Activated naive CD8-positive, alpha-beta T cell treated with anti-CD3 and anti-CD28 coated beads, Interleukin-2, amount 50 U/mL, for 16 hours (primary cell): Measurements from ENCODE around the gene FBXO42.
A peak's percentile ranks its signal among the peaks of the same experiment; 100 is the strongest.
"Not testable (repeated sequence)": the region's sequence is repeated elsewhere in the genome, so short reads cannot be mapped to it uniquely, and the experiment has no call there.

Experiments
- DNase-seq: peaks from one replicate; pipeline ENCODE4 v3.0.0-alpha.2; 2020; ENCODE audit warnings: low read depth, low spot score

The FBXO42 gene

DNA sequence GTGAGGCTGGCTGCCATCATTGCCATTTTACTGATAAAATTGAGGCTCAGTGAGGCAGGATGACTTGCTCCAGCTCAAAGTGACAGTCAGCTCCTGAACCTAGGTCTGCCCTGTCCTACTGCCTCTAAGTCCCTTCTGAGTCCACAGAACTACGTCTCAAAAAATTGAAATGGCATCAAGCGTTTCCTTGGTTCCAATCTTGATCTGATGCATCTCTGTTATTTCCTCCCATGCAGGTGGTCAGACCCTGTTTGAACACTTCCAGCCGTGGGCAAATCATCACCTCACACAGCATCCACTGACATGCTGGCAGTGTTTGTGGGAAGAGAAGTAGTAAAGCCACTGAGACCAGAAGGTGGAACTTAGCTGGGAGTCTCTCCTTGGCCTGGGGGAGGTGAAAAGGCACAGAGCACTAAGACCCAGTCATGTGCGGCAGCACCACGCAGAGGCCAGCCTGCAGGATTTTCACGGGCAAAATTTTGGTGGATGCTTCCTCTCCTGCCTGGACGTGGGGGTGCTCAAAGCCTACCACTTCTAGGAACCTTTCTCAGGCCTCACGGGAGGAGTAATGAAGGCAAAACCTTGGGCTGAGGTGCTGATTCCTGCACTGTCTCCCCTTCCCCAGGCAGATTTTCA lies 107.5 kb downstream of the FBXO42 start:
- DNase-seq, result no peak

DNA sequence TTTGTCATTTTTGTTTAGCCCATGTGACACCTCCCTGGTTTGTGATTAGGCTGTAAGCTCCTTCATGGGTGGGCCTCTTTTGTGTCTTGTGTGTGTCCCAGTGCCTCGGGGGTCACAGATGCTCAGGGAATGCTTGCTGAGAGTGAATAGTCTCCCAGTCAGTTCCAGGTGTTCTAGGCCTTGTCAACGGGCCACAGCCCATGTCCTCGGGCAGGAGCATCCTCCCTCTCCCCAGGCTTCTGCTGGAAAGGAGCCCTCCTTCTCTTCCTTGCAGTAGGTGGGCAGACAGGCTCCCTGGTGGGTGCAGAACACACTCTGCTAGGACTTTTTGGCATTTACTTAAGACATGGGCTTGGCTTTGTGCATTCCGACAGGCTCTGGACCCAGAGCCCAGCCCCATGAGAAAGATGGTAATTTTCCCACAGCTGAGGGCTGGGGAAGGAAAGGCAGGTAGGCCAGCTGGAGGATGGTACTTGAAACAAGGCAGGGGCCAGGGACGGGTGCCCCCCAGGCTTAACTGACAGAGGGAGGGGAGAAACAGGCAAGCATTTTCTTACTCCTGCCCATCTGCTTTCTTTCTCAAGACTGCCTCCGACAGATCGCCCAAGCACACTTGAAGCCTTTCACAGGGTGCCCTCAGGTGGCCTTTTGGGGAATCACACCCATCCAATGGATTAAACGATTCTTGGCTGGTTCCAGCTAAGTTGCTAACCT lies 108.2 kb downstream of the FBXO42 start:
- DNase-seq, result peak; percentile 40

DNA sequence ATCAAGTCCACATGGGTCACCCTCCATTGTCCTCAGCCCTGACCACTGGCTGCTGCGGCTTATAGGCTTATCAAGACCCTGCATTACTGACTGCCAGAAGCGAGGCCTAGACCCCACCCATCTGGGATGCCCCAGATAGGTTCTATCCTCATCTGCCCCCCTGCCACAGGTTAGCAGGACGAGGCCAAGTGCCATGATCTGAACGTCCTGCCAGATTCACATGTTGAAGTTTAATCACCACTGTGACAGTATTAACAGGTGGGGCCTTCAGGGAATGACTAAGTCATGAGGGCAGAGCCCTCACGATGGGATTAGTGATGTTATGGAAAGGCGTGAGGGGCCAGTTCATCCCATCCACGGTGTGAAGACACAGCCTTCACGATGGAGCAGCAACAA lies 109.1 kb downstream of the FBXO42 start:
- DNase-seq, result no peak

DNA sequence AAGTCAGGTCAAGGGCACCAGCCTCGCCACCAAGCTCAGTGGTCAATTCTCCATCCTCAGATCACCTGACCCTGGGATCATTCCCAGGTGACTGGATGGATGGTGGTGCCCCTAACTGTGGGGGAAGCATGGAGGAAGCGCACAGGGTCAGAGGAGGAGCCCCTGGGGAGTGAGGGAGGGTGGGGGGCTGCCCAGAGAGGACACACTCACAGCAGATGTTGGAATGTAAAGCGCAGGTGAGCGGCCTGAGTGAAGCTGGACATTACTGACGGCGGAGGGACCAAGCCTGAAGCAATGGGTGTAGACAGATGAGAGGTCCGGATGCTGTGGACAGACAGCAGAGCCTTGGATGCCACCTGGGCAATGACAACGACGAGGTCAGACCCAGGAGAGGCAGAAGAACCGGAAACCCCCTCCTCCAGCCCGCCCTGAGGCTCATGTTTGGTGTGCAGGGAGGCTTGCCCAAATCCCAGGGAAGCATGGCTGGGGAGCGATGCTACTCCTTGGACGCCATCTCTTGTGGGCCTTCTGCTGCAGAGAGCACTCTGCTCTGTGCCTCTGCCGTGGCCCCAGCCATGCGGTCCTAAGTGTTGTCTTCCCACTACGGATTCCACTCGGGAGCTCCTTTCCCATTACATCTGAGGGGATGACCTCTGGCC lies 109.6 kb downstream of the FBXO42 start:
- DNase-seq, result no peak

DNA sequence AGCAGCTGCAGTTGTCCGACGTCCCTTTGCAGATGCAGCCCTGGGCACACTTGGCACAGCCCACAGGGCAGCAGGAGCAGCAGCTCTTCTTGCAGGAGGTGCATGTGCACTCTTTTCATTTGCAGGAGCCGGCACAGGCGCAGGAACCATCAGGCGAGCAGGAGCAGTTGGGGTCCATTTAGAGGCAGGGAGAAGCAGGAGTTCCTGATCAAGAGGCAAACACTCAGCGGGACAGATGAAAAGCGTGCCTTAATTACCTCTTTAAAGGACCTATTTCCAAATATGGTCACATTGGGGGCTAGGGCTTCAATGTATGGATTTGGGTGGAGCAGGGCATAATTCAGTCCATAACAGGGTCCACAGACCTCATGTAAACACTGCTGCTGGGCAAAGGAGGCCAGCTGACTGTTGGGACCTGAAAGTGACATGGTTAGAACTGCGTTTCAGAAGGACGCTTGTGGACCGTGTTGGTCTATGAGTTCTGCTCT lies 111.0 kb downstream of the FBXO42 start:
- DNase-seq, result no peak

DNA sequence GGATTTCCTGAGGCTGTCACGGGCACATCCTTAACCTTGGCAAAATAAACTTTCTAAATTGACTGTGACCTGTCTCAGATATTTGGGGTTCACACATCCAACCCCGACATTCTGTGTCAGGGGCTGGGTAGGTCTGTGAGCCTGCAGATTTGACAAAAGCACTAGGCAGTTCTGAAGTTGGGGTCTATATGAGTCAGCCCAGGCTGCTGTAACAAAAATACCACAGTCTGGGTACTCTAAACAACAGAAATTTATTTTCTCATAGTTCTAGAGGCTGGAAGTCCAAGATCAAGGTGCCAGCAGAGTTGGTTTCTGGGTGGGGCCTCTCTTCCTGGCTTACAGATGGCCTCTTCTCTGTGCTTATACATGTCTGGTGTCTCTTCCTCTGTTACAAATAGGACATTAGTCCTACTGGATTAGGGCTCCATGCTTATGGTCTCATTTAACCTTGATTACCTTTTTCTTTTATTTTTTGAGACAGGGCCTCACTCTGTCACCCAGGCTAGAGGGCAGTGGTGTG lies 112.2 kb downstream of the FBXO42 start:
- DNase-seq, result no peak

DNA sequence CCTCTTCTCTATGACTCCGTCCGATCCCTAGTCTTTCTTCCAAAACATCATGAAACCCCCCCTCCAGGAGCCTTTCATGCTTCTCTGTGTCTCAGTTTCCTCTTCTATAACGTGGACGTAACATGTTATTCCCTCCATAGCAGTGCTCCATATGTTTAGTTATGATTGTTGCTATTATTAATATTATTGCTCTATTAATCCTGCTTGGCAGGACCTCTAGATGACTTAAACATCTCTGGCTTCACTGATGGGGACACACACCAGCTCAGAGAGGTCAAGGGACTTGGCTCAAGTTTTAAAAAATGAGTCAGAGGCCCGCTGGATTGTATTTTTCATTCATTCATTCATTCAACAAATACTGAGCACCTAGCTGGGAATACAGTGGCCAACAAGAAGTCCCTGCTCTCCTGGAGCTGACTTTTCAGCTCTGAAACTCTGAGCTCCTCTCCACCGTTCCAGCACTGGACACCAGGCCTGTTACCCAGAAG lies 114.9 kb downstream of the FBXO42 start:
- no peak for DNase-seq

DNA sequence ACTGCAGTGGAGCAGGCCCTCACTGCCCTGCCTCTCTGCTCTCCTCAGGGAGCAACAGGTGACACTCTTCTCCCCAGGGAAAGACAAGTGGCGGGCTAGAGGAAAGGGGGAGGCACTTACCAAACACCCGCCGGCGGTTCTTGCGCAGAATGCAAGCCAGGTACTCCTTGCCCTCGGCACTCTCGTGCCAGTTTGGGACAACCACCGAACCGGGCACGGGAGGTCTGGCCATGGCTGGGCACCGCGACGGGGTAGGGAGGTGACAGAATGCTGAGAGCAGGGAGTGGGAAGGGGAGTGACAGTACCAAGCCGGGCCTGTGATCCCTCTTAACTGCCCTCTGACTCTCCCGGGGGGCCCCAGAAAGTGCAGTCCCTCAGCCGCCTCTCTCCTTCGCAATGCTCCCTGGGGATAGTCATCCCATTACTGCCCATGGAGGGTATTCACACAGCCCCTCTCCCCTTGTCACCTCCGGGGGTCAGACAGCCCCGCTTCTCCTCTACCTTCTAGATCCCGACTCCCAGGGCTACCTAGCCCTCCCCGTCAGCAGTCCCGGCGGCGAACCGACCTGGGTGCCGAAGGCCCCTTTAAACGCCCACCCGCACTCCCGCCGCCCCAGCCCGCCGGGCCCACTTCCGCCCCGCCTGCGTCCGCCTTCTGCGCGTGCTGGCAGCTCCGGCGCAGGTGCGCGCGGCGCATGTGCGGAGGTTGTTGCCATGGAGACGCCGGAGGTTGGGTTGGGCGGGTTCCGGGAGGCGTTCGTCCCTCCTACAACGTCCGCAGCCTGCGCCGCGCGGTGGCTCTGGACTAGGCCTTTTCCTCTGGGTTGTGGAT lies 115.6 kb downstream of the FBXO42 start, which contains the start of gene CPLANE2:
TSS of gene CPLANE2 (minus strand) at position 673 of the 832 bp plus-strand sequence. CDS start at position 232, 441 bp downstream.
- DNase-seq, result peak; percentile 91

DNA sequence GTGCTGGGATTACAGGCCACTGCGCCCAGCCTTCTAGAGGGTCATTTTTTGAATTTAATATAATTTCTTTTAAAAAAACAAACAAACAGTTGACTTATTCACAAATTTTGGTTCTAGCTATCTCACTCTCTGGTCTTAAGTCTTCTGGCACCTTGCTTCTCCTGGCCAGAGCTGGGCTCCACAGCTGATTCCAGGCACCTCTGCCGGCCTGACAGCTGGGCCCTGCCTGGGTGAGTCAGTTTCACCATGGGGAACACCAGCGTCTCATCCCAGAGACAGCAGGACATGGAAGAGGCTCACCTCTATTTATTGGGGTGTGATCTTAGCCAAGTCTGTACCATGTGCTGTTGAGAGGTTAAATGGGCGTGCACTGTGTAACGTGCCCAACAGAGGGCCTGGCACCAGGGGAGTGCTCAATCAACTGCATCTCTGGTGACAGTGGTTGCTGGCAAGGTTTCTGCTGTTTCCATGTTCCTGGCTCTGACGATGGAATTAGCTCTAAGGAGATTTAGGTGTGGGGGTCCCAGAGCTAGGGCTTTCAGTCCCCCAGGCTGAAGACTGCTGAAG lies 116.3 kb downstream of the FBXO42 start:
- no peak for DNase-seq

DNA sequence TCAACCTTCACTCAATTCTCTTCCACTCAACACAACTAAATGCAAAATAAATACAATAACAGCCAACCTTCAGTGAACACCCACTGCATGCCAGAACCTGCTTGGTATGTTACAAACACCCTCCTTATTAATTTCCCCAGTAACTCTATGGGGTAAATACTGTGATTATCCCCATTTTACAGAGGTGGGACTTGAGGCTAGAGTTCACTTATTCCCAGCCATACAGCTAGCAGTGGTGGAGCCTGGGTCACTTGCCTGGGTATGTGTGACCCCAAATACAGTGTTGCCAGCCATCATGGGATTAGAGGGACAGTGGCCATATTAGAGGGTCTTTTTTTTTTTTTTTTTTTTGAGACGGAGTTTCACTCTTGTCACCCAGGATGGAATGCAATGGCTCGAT lies 116.9 kb downstream of the FBXO42 start:
- no peak for DNase-seq

DNA sequence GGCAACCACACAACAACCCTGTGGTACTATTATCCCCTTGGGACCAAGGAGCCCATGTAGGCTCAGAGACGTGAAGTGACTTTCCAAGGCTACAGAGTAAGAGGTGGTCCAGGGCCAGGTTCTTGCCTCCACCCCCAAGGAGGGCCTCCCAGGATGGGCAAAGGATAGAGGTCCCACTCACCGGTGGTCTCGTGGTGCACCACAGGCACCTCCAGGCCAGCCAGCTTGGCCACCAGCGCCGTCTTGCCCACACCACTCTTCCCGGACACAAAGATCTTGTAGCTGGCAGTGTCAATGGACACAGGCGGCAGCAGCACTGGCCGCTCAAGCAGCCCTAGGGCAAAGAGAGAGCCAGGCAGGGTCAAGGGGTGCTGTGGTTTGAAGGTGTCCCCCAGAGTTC lies 118.8 kb downstream of the FBXO42 start:
- DNase-seq, result no peak

DNA sequence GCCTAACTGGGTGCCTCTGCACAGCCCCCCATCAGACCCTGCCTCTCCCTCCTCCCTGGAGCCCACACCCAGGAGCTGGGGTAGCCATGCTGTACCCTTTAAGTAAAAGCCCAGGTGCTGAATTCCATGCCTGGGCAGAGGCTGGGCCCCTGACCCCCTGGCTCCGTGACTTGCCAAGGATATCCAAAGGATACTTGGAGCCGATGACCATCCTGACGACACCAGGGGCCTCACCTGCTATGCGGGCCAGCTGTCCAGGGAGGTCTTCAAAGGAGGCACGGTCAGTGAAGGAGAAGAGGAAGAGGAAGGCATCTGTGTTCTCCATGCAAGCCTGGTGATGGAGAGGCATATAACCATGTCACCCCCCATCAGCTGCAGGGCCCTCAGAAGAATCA lies 120.0 kb downstream of the FBXO42 start:
- no peak for DNase-seq

DNA sequence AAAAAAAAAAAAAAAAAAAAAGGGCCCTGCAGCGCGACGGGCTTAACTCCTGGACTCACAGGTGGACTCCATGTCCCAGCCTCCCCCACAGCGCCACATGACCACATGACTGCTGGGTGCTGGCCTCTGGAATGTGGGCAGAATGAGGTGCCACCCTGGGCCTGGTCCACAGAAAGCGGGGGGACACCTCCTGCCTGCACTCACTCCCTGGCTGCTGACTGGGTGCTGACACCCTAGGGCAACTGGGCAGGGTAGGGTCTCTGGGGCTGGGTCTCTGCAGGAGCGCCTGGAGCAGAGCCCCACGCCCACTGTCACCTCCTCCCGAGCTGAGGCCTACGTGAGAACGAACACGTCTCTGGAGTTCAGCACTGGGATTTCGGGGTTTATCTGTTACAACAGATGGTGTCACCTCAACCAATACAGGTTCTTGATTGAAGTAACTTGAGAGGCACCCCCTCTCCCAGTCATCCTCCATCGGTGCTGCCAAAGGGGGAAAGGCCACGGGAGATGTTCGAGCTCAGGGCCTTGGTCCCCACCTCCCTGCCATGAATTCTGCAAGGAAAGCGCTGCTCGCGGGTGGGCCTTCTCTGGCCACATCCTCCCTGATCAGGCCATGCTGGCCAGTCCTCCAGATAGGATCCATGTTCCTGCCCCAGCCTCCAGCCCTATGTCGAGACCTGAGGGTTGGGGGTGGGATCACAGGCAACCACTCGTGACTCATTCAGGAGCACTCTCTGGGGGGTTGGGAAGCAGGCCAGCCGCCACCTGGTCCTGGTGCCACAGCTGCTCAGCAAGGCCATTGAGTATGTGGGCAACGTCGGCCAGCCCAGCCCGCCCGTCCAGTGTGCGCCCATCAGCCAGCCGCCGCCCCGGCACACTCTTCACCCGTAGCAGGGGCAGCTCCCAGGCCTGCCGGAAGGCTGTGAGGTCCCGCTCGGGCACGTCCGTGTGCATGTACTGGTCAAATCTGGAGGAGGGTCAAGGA lies 120.7 kb downstream of the FBXO42 start:
- no peak for DNase-seq

DNA sequence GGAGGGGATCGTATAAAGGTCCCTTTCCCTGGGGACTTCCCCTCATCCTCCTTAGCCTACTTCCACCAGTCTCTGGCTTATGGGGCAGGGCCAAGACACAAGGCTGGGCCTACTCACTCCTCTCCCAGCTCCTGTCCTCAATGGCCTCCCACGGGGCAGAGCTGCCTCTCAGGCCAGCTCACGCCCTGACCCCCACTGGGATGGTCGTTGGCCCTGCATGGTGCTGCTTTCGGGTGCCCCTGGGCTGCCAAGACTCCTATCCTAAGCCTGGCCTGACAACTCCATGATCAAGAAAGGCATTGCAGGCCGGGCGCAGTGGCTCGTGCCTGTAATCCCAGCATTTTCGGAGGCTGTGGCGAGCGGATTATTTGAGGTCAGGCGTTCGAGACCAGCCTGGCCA lies 121.5 kb downstream of the FBXO42 start:
- no peak for DNase-seq

DNA sequence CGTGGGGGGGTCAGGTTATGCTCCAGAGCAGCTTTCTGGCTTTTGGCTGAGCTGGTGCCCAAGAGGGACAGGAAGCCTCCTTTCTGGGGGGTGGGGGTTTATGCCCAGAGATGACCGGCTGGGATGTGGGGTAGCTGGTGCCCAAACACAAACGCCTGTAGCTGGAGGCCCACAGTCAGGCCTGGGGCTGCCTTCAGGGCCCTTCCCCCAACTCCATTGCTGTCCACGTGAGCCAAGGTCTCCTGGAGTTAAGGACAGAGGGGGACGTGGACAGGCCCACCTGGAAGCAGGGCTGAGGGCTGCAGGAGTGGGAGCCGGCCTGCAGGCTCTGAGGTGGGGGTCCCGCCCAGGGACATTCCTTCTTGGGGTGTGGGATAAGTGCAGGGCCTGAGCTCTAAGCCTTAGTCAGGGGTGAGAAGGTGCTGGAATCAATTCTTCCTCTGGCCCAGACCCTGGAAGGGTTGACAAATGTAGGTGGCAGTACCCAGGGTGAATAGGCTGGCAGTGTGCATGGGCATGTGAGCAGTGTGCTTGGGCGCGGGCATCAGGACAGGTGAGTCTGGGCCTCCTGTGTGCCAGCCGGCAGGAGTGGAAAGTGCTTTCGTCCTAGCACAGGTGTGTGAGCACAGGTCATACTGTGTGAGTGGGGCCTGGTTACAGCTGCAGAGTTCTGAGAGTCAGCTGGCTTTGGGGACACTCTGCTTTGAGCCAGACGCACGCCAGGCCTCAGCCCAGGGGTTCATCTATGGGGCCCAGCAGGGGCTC lies 122.1 kb downstream of the FBXO42 start:
- DNase-seq, result no peak

DNA sequence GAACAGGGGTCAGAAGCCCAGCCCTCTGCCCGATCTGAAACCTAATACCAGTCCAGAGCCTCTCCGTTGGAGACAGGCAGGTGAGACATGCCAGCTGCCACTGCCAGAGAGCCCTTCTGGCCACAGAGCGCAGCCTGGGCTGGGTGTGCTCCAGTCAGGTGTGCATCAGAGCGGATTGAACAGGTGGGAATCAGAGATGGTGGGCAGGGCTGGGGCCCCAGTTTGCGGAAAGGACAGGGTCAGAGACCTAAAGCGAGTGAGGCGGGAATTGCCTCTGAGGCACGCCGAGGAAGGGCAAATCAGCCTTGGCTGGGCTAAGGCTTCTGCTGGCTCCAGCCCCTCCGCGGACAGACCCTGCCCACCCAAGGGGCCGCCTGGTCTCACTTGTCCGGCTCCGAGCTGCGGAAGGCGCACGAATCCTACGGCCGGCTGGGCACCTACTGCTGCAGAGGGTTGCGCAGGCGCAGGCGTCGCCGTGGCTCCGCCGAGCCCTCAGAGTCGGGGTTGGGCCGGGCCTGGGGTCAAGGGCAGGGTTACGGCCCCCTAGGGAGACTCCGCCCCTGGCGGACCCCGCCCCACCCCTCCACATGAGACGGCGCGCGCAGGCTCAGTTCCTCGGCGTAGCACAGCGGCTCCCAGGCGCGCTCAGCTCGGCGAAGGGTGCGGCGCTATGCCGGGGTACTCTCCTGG lies 125.6 kb downstream of the FBXO42 start:
- no peak for DNase-seq

DNA sequence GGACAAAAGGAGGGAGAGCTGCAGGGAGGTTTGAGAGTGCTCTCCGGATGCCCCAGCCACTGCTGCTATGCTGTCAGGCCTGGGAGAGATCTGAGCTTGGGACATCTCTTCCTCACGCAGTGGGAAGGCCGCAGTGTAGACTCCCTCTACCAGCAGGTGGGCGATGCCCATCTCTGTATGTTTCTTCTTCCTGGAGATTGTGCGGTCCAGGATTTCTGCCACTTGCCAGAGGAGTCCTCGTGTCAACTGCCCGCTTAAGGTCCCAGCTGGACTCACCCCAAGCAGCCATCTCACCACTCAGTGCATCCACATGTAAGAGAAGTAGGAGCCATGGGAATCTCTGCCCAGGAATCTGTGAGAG lies 126.2 kb downstream of the FBXO42 start:
- DNase-seq, result no peak

DNA sequence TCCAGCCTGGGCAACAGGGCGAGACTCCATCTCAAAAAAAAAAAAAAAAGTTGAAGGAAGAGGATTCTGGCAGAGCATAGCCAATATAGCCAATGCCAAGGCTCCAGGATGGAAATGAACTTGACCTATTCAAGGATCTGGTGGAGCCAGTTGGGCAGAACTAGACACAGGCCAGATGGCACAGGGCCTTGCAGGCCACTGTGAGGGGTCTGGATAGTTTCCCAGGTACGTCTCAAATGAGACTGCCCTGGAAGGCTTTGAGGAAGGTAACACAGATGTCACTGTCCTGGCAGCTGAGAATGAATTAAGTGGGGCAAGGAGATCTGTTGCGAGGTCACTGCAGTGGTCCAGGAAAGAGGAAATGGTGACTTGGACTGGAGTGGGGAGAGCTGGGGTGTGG lies 127.8 kb downstream of the FBXO42 start:
- no peak for DNase-seq

DNA sequence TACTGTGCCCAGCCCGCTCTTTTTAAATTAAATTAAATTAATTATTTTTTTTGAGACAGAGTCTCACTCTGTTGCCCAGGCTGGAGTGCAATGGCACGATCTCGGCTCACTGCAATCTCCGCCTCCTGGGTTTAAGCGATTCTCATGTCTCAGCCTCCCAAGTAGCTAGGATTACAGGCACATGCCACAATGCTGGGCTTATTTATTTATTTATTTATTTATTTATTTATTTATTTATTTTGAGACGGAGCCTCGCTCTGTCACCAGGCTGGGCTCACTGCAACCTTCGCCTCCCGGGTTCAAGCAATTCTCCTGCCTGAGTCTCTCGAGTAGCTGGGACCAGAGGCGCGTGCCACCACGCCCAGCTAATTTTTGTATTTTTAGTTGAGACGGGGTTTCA lies 129.6 kb downstream of the FBXO42 start:
- DNase-seq, result not testable (repeated sequence)
